G401 (cell line): ENCODE measurements around the gene EMP1. TPM values are rescaled to one million over a fixed set of nuclear protein-coding genes. Genes with fewer than 3 reads are reported as not detected.

Source experiments
- DNase-seq: peaks from one replicate; pipeline ENCODE4 v3.0.0-alpha.2; 2015; ENCODE audit warnings: low spot score
- in situ Hi-C: cut with HindIII; loops from 2 replicates; pipeline ENCODE4 v1.10.0; 2016; ENCODE audit warnings: low sequenced_read_pairs, mixed read lengths
- total RNA-seq: library from RNA; depleted of rRNA; stranded (reverse); fragments of >200 nt; shearing (Covaris generic); gene quantifications from 2 replicates; pipeline ENCODE4 v1.2.3, GENCODE V29; 2014

EMP1 gene
- total RNA-seq, 1 experiment from 2014 or later = 806 TPM

GRCh38 chr12:13193505-13194231 lies 2.9 kb upstream of the EMP1 start:
- in situ Hi-C loops = no loop called here
- DNase-seq = no peak

GRCh38 chr12:13194401-13195110 lies 2.0 kb upstream of the EMP1 start:
- in situ Hi-C loops = no loop called here

GRCh38 chr12:13195250-13195649 lies 1.3 kb upstream of the EMP1 start:
- in situ Hi-C loops = no loop called here
- no peak for DNase-seq

More at GRCh38 chr12:13194401-13195110, 2.0 kb upstream of the EMP1 start:
- DNase-seq = no peak

DNA sequence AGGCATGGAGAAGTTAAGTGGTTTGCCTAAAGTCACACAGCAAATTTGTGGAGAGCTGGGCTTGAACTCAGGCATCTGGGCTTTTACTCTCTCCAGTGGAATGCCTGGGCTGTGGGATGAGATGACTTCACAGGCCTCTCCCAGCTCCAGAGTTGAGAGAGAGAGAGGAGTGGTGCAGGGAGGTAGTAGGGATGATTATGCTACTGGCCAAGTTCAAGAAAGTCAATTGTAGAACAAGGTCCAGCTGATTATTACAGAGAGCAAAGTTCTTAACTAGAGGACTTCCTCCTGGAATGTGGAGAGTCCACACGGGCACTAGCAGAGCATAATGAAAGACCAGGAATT lies 769 bp upstream of the EMP1 start:
- DNase-seq = peak; percentile 40
- in situ Hi-C loops = no loop called here

- no peak for DNase-seq
- in situ Hi-C loops = no loop called here
Observed at GRCh38 chr12:13197032-13197431, 506 bp downstream of the EMP1 start.

DNA sequence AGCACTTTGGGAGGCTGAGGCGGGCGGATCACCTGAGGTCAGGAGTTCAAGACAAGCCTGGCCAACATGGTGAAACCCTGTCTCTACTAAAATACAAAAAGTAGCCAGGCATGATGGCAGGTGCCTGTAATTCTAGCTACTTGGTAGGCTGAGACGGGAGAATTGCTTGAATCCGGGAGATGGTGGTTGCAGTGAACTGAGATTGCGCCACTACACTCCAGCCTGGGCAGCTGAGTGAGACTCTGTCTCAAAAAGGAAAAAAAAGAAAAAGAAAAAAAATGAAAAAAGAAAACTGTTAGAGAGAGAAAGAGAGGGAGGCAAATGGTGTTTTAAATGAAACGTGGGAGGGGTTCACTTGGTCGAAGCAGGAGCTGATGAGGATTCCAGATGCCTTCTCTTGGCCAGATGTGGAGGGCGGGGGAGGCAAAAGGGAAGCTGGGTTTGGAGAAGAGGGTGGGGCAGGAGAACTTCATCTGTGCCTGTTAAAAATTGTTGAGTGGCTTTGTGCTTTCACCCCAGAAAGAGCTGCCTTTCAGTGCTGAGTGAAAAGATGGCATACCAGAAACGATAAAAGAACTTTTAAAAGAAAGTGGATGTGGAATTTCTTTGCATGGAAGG lies 1.1 kb downstream of the EMP1 start:
- in situ Hi-C loops = no loop called here

DNA sequence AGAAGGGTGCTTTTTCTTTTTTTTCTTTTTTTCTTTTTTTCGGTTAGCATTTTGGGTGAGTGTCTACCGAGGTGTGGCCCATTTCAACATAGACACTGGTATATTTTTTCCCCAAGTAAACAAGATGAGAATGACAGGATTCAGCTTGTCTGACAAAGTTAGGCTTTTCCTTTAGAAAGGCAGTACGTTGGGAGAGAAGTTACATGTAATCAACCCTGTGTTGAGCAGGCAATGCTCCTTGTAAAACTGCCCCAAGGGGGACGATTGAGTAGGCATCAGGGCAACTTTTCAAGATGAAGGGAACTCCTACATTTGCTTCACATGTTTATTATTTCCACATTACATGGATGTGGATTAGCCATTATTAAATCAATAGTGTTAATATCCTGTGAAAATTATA lies 1.7 kb downstream of the EMP1 start:
- in situ Hi-C loops = no loop called here
- no peak for DNase-seq

More for the DNA sequence above, 1.1 kb downstream of the EMP1 start:
- DNase-seq = no peak

DNA sequence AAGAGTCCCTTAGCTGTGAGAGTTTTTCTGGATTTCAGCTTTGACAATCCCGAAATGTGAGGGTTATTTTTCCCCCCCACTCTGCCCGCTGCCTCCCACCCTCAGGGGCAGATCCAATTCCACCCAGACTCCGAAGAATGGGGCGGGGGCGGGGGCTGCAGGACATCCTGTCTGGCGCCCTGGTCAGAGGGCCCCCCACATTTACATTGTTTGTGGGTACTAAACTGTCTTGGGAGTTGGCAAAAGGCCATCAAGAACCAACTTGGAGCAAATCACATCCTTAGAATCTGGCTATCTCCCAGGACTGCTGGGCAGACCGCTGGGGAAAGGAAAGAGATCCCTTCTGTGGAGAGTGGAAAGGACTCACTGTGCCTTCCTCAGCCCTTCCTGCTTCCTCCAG lies 2.4 kb downstream of the EMP1 start:
- in situ Hi-C loops = no loop called here

GRCh38 chr12:13199592-13199991 lies 3.1 kb downstream of the EMP1 start:
- no peak for DNase-seq
- in situ Hi-C loops = no loop called here

More for the DNA sequence above, 2.4 kb downstream of the EMP1 start:
- no peak for DNase-seq

- DNase-seq = no peak
- in situ Hi-C loops = no loop called here
Observed at GRCh38 chr12:13200841-13201240, 4.3 kb downstream of the EMP1 start.

DNA sequence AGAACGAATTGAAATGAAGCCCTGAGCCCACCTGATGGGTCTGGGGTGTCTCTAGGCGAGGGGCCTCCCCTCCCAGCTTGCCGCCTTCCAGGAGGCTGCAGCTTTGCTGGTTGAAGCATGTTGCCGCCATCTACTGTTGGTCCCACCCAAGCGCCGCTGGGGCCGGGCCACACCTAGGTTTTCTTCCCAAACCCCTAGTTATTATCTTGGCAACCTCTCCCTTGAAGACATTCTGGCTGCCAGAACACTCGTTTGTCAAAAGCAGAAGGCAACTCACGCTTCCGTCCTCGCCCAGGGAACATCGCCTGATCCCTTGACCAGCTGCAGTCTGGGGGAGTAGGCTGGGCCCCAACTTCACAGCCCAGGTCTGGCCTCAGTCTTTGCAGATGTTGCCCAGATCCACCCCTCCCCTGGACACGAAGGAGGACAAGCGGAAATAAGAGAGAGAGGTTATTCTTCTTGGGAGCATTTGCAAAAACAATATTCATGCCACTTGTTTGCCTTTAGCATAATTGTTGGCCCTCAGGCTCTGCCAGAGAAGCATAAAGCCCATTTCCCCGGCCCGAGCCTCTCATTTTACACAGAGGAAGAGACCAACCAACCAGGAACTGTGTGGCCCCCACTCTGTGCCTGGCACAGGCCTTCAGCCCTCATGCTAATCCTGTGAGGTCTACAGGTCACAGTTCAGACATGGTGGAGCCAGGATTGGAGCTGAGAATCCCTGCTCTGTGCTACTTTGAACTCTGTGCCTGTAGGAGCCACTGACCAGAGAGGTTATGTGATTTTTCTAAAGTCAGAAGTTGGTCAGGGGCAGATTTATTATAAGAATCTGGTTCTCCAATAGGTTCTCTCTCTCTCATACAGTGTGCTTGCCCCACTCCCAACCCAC lies 6.8 kb downstream of the EMP1 start:
- in situ Hi-C loops = no loop called here
- no peak for DNase-seq

DNA sequence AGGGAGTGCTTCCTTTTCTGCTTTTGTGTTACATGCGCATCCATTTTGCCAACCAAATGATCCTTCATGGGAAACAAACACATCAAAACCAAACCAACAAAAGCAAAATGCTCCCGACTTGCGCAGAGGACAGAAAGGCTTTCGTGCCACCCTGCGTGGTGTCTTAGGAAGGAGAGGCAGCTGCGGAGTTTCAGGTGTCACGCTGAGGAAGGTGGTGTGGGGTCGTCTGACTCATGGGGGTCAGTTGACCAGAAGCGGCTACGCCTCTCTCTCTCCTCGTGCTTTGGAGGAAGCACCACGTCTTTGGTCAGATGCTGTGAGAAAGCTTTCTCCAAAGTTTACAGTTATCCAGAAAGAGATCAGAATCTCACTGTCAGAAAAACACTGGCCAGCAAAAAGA lies 7.9 kb downstream of the EMP1 start:
- in situ Hi-C loops = no loop called here
- DNase-seq = no peak

DNA sequence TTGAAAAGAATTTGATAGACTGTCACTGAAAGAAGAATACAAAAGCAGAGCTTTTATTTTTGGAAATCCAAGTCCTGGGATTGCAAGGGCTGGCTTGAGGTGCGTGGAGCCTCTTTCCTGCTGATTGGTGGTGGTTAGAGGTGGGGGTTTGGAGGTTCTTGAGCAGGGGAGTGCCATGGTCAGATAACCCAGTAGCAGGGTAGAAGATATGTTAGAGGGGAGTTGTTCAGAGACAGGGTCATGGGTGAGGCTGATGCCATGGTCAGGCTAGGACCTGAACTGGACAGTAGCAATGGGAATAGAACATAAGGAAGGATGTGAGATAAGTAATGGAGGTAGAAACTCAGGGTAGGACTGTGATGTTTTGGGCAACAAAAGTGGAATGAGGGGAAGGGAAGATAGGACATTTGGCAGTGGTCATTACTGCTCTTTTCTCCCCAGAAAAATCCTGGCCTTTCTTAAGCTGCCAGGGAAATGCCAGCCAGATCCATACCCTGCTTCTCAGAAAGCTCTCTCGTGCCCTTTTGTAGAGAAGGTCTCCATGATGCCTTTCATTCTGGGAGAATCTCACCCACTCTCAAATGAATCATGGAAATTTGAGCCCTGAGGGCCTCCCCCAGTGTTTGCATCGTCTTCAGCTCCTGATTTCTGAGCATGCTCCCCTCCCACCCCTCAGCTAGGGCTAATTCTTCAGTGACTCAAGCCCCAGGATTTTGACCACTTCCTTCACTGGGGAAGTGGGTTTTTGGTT lies 9.5 kb downstream of the EMP1 start:
- in situ Hi-C loops = no loop called here
- no peak for DNase-seq

DNA sequence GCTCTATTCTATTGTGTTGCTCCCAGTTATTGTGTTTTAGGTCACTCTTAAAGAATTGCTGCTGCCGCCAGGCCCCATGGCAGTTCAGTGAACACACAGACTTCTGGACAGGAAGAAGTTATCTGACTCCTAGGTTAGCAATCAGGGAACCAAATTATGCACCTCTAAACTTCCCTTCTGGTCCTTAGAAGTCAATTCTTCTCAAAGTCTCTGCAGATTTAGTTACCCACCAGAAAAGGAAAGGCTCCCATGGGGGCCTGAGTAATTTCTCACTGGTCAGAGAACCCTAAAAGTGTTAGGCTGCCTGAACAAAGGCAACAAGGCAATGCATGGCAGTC lies 10.0 kb downstream of the EMP1 start:
- in situ Hi-C loops = no loop called here
- no peak for DNase-seq

DNA sequence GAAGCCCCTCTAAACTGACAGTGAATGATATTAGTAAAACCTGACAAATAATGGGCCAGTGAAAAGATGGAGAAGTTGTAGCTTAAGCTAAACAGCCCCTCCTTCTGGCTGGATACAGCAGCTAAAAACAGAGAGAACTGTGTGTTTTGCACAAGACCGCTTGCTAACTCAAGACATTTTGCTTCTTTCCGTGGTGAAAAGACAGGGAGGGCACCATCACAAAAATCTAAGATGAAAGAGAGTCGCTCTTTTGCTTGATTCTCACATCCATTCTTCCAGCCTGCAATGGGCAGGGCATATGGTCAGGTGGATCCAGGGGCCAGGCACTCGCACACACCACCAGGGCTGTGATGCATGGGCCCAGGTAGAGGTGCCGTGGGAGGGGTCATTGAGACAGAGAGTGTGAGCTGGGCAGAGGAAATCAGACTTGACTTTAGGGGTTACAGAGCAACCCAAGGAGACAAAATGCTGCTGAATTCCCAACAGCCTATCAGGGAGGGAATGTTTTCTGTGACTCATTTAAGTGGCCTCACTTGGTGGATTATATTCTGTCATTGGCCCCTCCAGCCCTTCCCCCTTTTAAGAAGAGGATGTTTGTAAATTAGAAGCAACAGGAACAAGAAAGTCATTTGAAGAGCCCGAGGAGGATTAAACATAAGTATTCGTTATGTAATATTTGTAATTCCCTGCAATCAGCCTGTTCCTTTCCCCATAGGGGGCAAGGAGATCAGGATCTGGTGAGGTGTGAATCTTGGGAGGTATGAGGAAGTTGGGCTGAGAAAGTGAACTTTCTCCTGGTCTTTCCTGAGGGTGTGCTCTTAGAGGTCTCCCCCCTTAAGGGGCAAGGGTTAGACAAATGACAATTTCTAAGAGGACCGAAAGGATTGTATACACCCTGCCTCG lies 12.3 kb downstream of the EMP1 start:
- DNase-seq = no peak
- in situ Hi-C loops = no loop called here

DNA sequence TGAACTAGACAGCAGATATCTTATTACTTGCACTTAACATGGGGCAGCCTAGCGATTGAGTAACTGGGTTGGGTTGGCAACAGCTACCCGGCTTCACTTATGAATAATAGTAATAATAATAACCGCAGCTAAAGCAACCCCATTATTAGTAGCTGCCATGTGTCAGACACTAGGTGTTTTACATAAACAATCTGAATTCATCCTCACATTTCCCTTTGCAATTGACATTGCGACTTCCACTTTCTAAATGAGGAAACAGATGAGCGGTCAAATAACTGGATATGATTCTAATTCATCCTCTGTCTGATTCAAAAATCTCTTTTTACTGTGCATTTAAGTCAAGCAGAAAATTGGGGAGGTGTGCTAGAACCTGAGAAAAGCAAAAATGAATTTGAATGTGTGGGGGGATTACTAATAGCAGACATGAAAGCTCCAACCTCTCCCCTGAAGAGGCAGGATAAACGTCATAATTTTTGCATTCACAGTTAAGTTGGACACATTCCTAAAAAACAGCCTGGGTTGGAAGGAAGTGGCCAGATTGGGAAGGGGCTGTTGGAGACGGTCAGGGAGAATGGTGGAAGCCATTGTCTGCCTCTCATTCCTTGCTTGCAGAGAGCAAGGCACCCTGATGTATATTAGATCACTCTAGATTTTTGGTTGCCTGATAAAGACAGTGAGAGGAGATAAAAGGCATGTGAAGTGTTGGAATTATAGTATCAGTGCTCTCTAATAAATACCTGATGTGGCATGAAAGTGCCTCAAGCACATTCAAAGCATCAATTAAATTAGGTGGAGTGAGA lies 13.1 kb downstream of the EMP1 start:
- no peak for DNase-seq

More for the DNA sequence above, 13.1 kb downstream of the EMP1 start:
- in situ Hi-C loops = no loop called here
